ENCODE measurements around the gene CHRM4. TPM values are rescaled to one million over a fixed set of nuclear protein-coding genes. Genes with fewer than 3 reads are reported as not detected.

CHRM4 gene
- total RNA-seq, 1 donor: not detected

GRCh38 chr11:46388619-46389449, 2.7 kb downstream of the CHRM4 start:
- H3K4me3 ChIP-seq (ENCODE audit: low read depth, low read length): no peak overlapping the region
- TF ChIP-seq CTCF (IDR thresholded peaks at IDR 0.05; ENCODE audit: insufficient read depth, low read depth, low read length): no peak
- no peak for DNase-seq (ENCODE audit: low read depth)

GRCh38 chr11:46387919-46388618, 3.5 kb downstream of the CHRM4 start:
- DNase-seq (ENCODE audit: low read depth): no peak
- TF ChIP-seq CTCF (IDR thresholded peaks at IDR 0.05; ENCODE audit: insufficient read depth, low read depth, low read length): no peak
- H3K4me3 ChIP-seq (ENCODE audit: low read depth, low read length): no peak overlapping the region

GRCh38 chr11:46387456-46387855, 4.1 kb downstream of the CHRM4 start:
- TF ChIP-seq CTCF (IDR thresholded peaks at IDR 0.05; ENCODE audit: insufficient read depth, low read depth, low read length): no peak
- DNase-seq (ENCODE audit: low read depth): no peak
- no peak overlapping the region for H3K4me3 ChIP-seq (ENCODE audit: low read depth, low read length)

GRCh38 chr11:46386674-46387073, 4.9 kb downstream of the CHRM4 start:
- no peak for TF ChIP-seq CTCF (IDR thresholded peaks at IDR 0.05; ENCODE audit: insufficient read depth, low read depth, low read length)
- no peak overlapping the region for H3K4me3 ChIP-seq (ENCODE audit: low read depth, low read length)
- DNase-seq (ENCODE audit: low read depth): no peak

GRCh38 chr11:46386005-46386578, 5.5 kb downstream of the CHRM4 start:
- H3K4me3 ChIP-seq (ENCODE audit: low read depth, low read length): no peak overlapping the region
- TF ChIP-seq CTCF (IDR thresholded peaks at IDR 0.05; ENCODE audit: insufficient read depth, low read depth, low read length): no peak
- DNase-seq (ENCODE audit: low read depth): no peak

GRCh38 chr11:46385169-46386004, 6.2 kb downstream of the CHRM4 start:
- no peak for TF ChIP-seq CTCF (IDR thresholded peaks at IDR 0.05; ENCODE audit: insufficient read depth, low read depth, low read length)
- DNase-seq (ENCODE audit: low read depth): no peak
- H3K4me3 ChIP-seq (ENCODE audit: low read depth, low read length): no peak overlapping the region
